ENCODE measurements around the gene PTHLH. TPM values are rescaled to one million over a fixed set of nuclear protein-coding genes. Genes with fewer than 3 reads are reported as not detected.

The PTHLH gene
- total RNA-seq, 1 experiment from 2014 or later, result 5.4 TPM

DNA sequence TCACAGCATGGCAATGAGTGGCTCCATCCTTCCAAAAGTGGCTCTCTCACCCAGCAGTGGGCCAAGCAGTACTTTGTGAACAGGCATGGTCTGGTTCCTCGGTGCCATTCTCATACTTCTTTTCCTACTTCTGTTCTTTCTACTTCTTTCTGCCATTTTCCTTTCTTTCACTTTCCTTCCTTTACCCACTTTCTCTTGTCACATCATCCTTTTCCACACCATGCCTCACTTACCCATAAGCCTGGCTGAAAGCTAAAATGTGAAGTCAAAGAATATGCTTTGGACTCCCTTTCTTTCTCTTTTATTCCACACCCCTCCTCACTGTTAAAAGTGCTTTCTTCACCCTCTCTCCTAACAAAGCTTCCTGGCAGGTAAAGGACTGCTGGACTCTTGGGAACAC, 57.0 kb downstream of the PTHLH start:
- no TSS peak for BruUV-seq (replicated peaks)
- CTCF ChIA-PET, result interaction anchor here (0.8 kb wide), 1 partner anchor 11 kb away, joined by 3 read pairs; no protein-coding TSS in a partner anchor
- Mint-ChIP-seq H3K9me3 (ENCODE audit: unreplicated experiment) (peaks cover 19% of the 10 kb centered on the region), H3K27ac (ENCODE audit: low read depth, unreplicated experiment) (no peak overlapping the region), H3K4me1 (ENCODE audit: insufficient read depth, unreplicated experiment) (no peaks in the 10 kb centered on the region), H3K36me3 (ENCODE audit: insufficient read depth, unreplicated experiment) (no peaks in the 10 kb centered on the region), H3K27me3 (ENCODE audit: insufficient read depth, unreplicated experiment) (no peaks in the 10 kb centered on the region), H3K4me3 (ENCODE audit: unreplicated experiment) (no peak overlapping the region)
- intact Hi-C loops (cut with micrococcal nuclease), result no loop called here
- TF ChIP-seq, protein P1, sequence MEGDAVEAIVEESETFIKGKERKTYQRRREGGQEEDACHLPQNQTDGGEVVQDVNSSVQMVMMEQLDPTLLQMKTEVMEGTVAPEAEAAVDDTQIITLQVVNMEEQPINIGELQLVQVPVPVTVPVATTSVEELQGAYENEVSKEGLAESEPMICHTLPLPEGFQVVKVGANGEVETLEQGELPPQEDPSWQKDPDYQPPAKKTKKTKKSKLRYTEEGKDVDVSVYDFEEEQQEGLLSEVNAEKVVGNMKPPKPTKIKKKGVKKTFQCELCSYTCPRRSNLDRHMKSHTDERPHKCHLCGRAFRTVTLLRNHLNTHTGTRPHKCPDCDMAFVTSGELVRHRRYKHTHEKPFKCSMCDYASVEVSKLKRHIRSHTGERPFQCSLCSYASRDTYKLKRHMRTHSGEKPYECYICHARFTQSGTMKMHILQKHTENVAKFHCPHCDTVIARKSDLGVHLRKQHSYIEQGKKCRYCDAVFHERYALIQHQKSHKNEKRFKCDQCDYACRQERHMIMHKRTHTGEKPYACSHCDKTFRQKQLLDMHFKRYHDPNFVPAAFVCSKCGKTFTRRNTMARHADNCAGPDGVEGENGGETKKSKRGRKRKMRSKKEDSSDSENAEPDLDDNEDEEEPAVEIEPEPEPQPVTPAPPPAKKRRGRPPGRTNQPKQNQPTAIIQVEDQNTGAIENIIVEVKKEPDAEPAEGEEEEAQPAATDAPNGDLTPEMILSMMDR (IDR thresholded peaks at IDR 0.05; ENCODE audit: unreplicated experiment), result no peak
- DNase-seq (ENCODE audit: unreplicated experiment), result no peak
- POLR2A ChIA-PET, result no interaction called here

- Mint-ChIP-seq H3K36me3 (ENCODE audit: insufficient read depth, unreplicated experiment) (no peaks in the 10 kb centered on the region), H3K4me3 (ENCODE audit: unreplicated experiment) (no peak overlapping the region), H3K9me3 (ENCODE audit: unreplicated experiment) (peaks cover 19% of the 10 kb centered on the region), H3K27me3 (ENCODE audit: insufficient read depth, unreplicated experiment) (no peaks in the 10 kb centered on the region), H3K27ac (ENCODE audit: low read depth, unreplicated experiment) (no peak overlapping the region), H3K4me1 (ENCODE audit: insufficient read depth, unreplicated experiment) (no peaks in the 10 kb centered on the region)
- TF ChIP-seq, protein P1 (IDR thresholded peaks at IDR 0.05; ENCODE audit: unreplicated experiment), result no peak
- BruUV-seq (replicated peaks), result no TSS peak
- CTCF ChIA-PET, result interaction anchor here (0.5 kb wide), 1 partner anchor 10 kb away, joined by 5 read pairs; no protein-coding TSS in a partner anchor
- POLR2A ChIA-PET, result no interaction called here
- intact Hi-C loops (cut with micrococcal nuclease), result no loop called here
- DNase-seq (ENCODE audit: unreplicated experiment), result no peak
Observed at GRCh38 chr12:27915021-27915420, 57.5 kb downstream of the PTHLH start.

DNA sequence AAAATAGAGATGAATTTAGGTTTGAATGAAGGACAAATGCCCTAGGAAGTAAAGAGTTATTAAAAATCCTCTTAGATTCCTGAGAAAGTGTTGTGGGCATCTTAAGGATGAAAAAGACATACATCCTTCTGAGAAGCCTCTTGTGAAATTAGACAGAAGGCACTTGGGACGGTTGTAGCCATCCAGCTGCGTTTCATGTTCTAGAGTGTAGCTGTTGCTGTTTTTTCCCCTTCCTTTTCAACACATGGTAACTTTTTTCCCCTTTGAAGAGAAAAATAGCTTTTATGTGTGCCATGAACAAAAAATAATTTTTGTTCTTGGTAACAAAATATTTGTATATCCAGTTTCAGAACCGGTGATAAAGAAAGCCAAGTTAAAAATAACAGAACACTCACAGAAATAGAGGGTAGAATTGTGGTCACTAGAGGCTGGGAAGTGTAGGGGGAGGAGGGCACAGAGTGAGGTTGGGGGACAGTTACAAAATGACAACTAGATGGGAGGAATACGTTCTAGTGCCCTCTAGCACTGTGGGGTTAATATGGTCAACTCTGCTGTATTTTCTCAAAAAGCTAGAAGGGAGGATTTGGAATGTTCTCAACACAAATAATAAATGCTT, 58.4 kb downstream of the PTHLH start:
- H3K27ac Mint-ChIP-seq (ENCODE audit: low read depth, unreplicated experiment), result no peak overlapping the region

GRCh38 chr12:27911397-27911796, 61.1 kb downstream of the PTHLH start:
- Mint-ChIP-seq H3K27me3 (ENCODE audit: insufficient read depth, unreplicated experiment) (no peaks in the 10 kb centered on the region), H3K4me1 (ENCODE audit: insufficient read depth, unreplicated experiment) (no peaks in the 10 kb centered on the region), H3K27ac (ENCODE audit: low read depth, unreplicated experiment) (no peak overlapping the region), H3K36me3 (ENCODE audit: insufficient read depth, unreplicated experiment) (no peaks in the 10 kb centered on the region), H3K4me3 (ENCODE audit: unreplicated experiment) (no peak overlapping the region), H3K9me3 (ENCODE audit: unreplicated experiment) (peaks cover 19% of the 10 kb centered on the region)
- no TSS peak for BruUV-seq (replicated peaks)
- ChIA-PET CTCF (interaction anchor here (1.2 kb wide), 1 partner anchor 90 kb away, joined by 3 read pairs; no protein-coding TSS in a partner anchor), POLR2A (no interaction called here)
- no peak for DNase-seq (ENCODE audit: unreplicated experiment)
- TF ChIP-seq, protein P1 (IDR thresholded peaks at IDR 0.05; ENCODE audit: unreplicated experiment), result no peak
- intact Hi-C loops (cut with micrococcal nuclease), result no loop called here

More for the DNA sequence above, 58.4 kb downstream of the PTHLH start:
- ChIA-PET CTCF (interaction anchor here (1.0 kb wide), 1 partner anchor 9 kb away, joined by 3 read pairs; no protein-coding TSS in a partner anchor), POLR2A (no interaction called here)
- no TSS peak for BruUV-seq (replicated peaks)
- H3K27me3 Mint-ChIP-seq (ENCODE audit: insufficient read depth, unreplicated experiment), result no peaks in the 10 kb centered on the region
- no peak overlapping the region for H3K4me3 Mint-ChIP-seq (ENCODE audit: unreplicated experiment)
- TF ChIP-seq, protein P1 (IDR thresholded peaks at IDR 0.05; ENCODE audit: unreplicated experiment), result no peak
- no peak for DNase-seq (ENCODE audit: unreplicated experiment)
- H3K36me3 Mint-ChIP-seq (ENCODE audit: insufficient read depth, unreplicated experiment), result no peaks in the 10 kb centered on the region
- no peaks in the 10 kb centered on the region for H3K4me1 Mint-ChIP-seq (ENCODE audit: insufficient read depth, unreplicated experiment)
- intact Hi-C loops (cut with micrococcal nuclease), result no loop called here
- H3K9me3 Mint-ChIP-seq (ENCODE audit: unreplicated experiment), result peaks cover 19% of the 10 kb centered on the region

Other genes with a start within 250 kb of the PTHLH start
- 32.5 and 37.6 TPM in 2 replicates for gene KLHL42, start 192.5 kb downstream of the PTHLH start, total RNA-seq (2022)
- not detected in 2 replicates for gene MANSC4, start 192.5 kb downstream of the PTHLH start, total RNA-seq (2022)
- gene CCDC91, start 217.7 kb upstream of the PTHLH start, total RNA-seq (2022), result 35.9 and 38.6 TPM in 2 replicates